ENCODE results near the gene PIEZO1.

DNA sequence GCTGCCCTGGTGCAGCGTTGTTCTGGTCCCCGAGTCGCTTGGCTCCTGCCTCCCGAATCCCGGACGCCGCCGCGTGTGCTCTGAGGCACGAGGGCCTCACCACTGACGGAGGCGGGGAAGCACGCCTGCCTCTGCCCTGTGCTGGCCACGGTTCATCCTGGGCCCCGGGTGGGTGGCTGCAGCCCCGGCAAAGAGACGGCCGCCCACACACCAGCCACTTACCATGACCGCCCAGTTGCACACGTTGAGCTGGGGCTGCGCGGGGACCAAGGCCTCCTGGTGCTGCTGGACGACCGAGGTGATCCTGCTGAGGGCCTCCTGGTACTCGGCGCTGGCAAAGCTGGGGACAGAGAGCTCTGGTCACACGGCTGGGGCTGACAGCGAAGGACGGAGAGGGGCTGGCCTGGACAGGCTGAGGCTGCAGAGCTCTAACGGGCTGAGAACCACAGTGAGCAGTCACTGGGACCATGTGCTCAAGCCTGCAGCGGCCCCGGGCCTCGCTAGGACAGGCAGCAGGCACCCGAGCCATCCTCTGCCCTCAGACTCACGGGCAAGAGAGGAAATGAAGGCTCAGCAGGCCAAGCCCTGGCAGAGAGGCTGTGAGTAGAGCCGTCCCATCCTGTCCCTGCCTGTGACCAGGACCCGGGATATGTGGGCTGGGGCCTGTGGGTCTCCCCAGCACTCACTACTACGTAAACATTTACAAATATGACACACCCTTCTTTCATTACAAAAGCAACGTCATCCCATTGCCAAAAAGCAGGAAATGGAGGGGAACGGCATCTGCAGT, 33.0 kb upstream of the PIEZO1 start:
- TF ChIP-seq, protein P1, sequence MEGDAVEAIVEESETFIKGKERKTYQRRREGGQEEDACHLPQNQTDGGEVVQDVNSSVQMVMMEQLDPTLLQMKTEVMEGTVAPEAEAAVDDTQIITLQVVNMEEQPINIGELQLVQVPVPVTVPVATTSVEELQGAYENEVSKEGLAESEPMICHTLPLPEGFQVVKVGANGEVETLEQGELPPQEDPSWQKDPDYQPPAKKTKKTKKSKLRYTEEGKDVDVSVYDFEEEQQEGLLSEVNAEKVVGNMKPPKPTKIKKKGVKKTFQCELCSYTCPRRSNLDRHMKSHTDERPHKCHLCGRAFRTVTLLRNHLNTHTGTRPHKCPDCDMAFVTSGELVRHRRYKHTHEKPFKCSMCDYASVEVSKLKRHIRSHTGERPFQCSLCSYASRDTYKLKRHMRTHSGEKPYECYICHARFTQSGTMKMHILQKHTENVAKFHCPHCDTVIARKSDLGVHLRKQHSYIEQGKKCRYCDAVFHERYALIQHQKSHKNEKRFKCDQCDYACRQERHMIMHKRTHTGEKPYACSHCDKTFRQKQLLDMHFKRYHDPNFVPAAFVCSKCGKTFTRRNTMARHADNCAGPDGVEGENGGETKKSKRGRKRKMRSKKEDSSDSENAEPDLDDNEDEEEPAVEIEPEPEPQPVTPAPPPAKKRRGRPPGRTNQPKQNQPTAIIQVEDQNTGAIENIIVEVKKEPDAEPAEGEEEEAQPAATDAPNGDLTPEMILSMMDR (IDR thresholded peaks at IDR 0.05), result no peak
- TF ChIP-seq POLR2AphosphoS5 (IDR thresholded peaks at IDR 0.05) (no peak), EP300 (IDR thresholded peaks at IDR 0.05) (no peak), POLR2A (IDR thresholded peaks at IDR 0.05) (no peak)
